ENCODE measurements around the gene PRPS1L1.

Gene PRPS1L1

GRCh38 chr7:18003286-18003994, 24.2 kb downstream of the PRPS1L1 start:
- ATAC-seq (ENCODE audit: low read depth) (no peak), DNase-seq (ENCODE audit: low spot score) (no peak)

GRCh38 chr7:17998692-17999091, 29.0 kb downstream of the PRPS1L1 start:
- H3K4me1 ChIP-seq (ENCODE audit: insufficient read depth, poor library complexity, severe bottlenecking), result no peaks in the 10 kb centered on the region
- ATAC-seq (ENCODE audit: low read depth) (no peak), DNase-seq (ENCODE audit: low spot score) (no peak)
- H3K36me3 ChIP-seq (ENCODE audit: low read depth), result no peaks in the 10 kb centered on the region
- H3K4me3 ChIP-seq (ENCODE audit: severe bottlenecking), result no peak overlapping the region
- no peak overlapping the region for H3K27ac ChIP-seq (ENCODE audit: poor library complexity, severe bottlenecking)
- no peaks in the 10 kb centered on the region for H3K27me3 ChIP-seq (ENCODE audit: insufficient read depth, poor library complexity, severe bottlenecking)
- TF ChIP-seq CTCF (IDR thresholded peaks at IDR 0.05; ENCODE audit: poor library complexity, severe bottlenecking), result no peak
- H3K9me3 ChIP-seq (ENCODE audit: severe bottlenecking), result no peaks in the 10 kb centered on the region

More at GRCh38 chr7:18003286-18003994, 24.2 kb downstream of the PRPS1L1 start:
- no peak for TF ChIP-seq CTCF (IDR thresholded peaks at IDR 0.05; ENCODE audit: poor library complexity, severe bottlenecking)
- H3K36me3 ChIP-seq (ENCODE audit: low read depth), result no peaks in the 10 kb centered on the region
- H3K9me3 ChIP-seq (ENCODE audit: severe bottlenecking), result no peaks in the 10 kb centered on the region
- H3K27me3 ChIP-seq (ENCODE audit: insufficient read depth, poor library complexity, severe bottlenecking), result no peaks in the 10 kb centered on the region
- no peak overlapping the region for H3K4me3 ChIP-seq (ENCODE audit: severe bottlenecking)
- no peak overlapping the region for H3K27ac ChIP-seq (ENCODE audit: poor library complexity, severe bottlenecking)
- no peaks in the 10 kb centered on the region for H3K4me1 ChIP-seq (ENCODE audit: insufficient read depth, poor library complexity, severe bottlenecking)

- Histone ChIP-seq H3K4me1 (ENCODE audit: insufficient read depth, poor library complexity, severe bottlenecking) (no peaks in the 10 kb centered on the region), H3K27me3 (ENCODE audit: insufficient read depth, poor library complexity, severe bottlenecking) (no peaks in the 10 kb centered on the region), H3K4me3 (ENCODE audit: severe bottlenecking) (no peak overlapping the region), H3K9me3 (ENCODE audit: severe bottlenecking) (no peaks in the 10 kb centered on the region), H3K36me3 (ENCODE audit: low read depth) (no peaks in the 10 kb centered on the region), H3K27ac (ENCODE audit: poor library complexity, severe bottlenecking) (no peak overlapping the region)
- no peak for ATAC-seq (ENCODE audit: low read depth)
- TF ChIP-seq CTCF (IDR thresholded peaks at IDR 0.05; ENCODE audit: poor library complexity, severe bottlenecking), result no peak
- DNase-seq (ENCODE audit: low spot score), result no peak
Measured at GRCh38 chr7:17996442-17997223, 31.0 kb downstream of the PRPS1L1 start.

- no peaks in the 10 kb centered on the region for H3K27me3 ChIP-seq (ENCODE audit: insufficient read depth, poor library complexity, severe bottlenecking)
- H3K36me3 ChIP-seq (ENCODE audit: low read depth), result no peaks in the 10 kb centered on the region
- no peak overlapping the region for H3K27ac ChIP-seq (ENCODE audit: poor library complexity, severe bottlenecking)
- H3K4me1 ChIP-seq (ENCODE audit: insufficient read depth, poor library complexity, severe bottlenecking), result no peaks in the 10 kb centered on the region
- DNase-seq (ENCODE audit: low spot score) (no peak), ATAC-seq (ENCODE audit: low read depth) (no peak)
- no peaks in the 10 kb centered on the region for H3K9me3 ChIP-seq (ENCODE audit: severe bottlenecking)
- no peak overlapping the region for H3K4me3 ChIP-seq (ENCODE audit: severe bottlenecking)
- no peak for TF ChIP-seq CTCF (IDR thresholded peaks at IDR 0.05; ENCODE audit: poor library complexity, severe bottlenecking)
Measured at GRCh38 chr7:17996040-17996439, 31.6 kb downstream of the PRPS1L1 start.

Data from RWPE2 (cell line).